HG02938 (cell line): ENCODE measurements around the gene ODF2L.

Source experiments
- ATAC-seq: cut with Tn5 transposase; IDR thresholded peaks from one replicate; pipeline ENCODE4 v1.9.1; 2021; ENCODE audit warnings: mild to moderate bottlenecking, moderate library complexity; ENCODE audit not compliant: unreplicated experiment

The ODF2L gene

GRCh38 chr1:86395751-86396497 lies at the start of gene ODF2L:
Gene ODF2L (minus strand): TSS chr1:86396323. CDS start chr1:86387027, 9,296 bp downstream.
- peak; percentile 99 for ATAC-seq

- no peak for ATAC-seq
Observed at GRCh38 chr1:86445919-86446318, 49.8 kb upstream of the ODF2L start.

GRCh38 chr1:86441997-86442396 lies 45.9 kb upstream of the ODF2L start:
- no peak for ATAC-seq

- no peak for ATAC-seq
Observed at GRCh38 chr1:86441581-86441980, 45.5 kb upstream of the ODF2L start.

GRCh38 chr1:86436041-86436440 lies 39.9 kb upstream of the ODF2L start:
- ATAC-seq = no peak

- no peak for ATAC-seq
Observed at GRCh38 chr1:86435327-86435726, 39.2 kb upstream of the ODF2L start.

GRCh38 chr1:86434059-86434458 lies 37.9 kb upstream of the ODF2L start:
- no peak for ATAC-seq

- ATAC-seq = no peak
Observed at GRCh38 chr1:86430376-86430775, 34.3 kb upstream of the ODF2L start.

GRCh38 chr1:86429835-86430234 lies 33.7 kb upstream of the ODF2L start:
- ATAC-seq = no peak

GRCh38 chr1:86429122-86429725 lies 33.1 kb upstream of the ODF2L start:
- ATAC-seq = no peak

GRCh38 chr1:86423873-86424272 lies 27.8 kb upstream of the ODF2L start, which contains the start of gene CLCA2:
Gene CLCA2 (plus strand): TSS chr1:86424171. CDS start chr1:86424248, 77 bp downstream.
- ATAC-seq = no peak

GRCh38 chr1:86423473-86423872 lies 27.4 kb upstream of the ODF2L start:
- no peak for ATAC-seq

- no peak for ATAC-seq
Observed at GRCh38 chr1:86421601-86422280, 25.6 kb upstream of the ODF2L start.

GRCh38 chr1:86419277-86419903 lies 23.3 kb upstream of the ODF2L start:
- peak; percentile 81 for ATAC-seq

GRCh38 chr1:86416343-86416742 lies 20.2 kb upstream of the ODF2L start:
- ATAC-seq = no peak

GRCh38 chr1:86410879-86411278 lies 14.8 kb upstream of the ODF2L start:
- ATAC-seq = no peak

GRCh38 chr1:86409416-86410021 lies 13.4 kb upstream of the ODF2L start:
- no peak for ATAC-seq

- peak; percentile 18 for ATAC-seq
Observed at GRCh38 chr1:86396498-86396890, 371 bp upstream of the ODF2L start.

- no peak for ATAC-seq
Observed at GRCh38 chr1:86394416-86394815, 1.7 kb downstream of the ODF2L start.

- peak; percentile 95 for ATAC-seq
Observed at GRCh38 chr1:86389307-86389706, 6.8 kb downstream of the ODF2L start.

- ATAC-seq = no peak
Observed at GRCh38 chr1:86388777-86389176, 7.3 kb downstream of the ODF2L start.
